EH (cell line): Measurements from ENCODE around the gene HCFC1.

Source experiments
- DNase-seq: peaks from one replicate; pipeline ENCODE4 v3.0.0-alpha.2; 2015; ENCODE audit warnings: low read depth

The HCFC1 gene

GRCh38 chrX:153924149-153924861 lies 47.3 kb downstream of the HCFC1 start:
- peak; percentile 64 for DNase-seq

GRCh38 chrX:153922932-153923857 lies 48.4 kb downstream of the HCFC1 start:
- DNase-seq = peak; percentile 68

DNA sequence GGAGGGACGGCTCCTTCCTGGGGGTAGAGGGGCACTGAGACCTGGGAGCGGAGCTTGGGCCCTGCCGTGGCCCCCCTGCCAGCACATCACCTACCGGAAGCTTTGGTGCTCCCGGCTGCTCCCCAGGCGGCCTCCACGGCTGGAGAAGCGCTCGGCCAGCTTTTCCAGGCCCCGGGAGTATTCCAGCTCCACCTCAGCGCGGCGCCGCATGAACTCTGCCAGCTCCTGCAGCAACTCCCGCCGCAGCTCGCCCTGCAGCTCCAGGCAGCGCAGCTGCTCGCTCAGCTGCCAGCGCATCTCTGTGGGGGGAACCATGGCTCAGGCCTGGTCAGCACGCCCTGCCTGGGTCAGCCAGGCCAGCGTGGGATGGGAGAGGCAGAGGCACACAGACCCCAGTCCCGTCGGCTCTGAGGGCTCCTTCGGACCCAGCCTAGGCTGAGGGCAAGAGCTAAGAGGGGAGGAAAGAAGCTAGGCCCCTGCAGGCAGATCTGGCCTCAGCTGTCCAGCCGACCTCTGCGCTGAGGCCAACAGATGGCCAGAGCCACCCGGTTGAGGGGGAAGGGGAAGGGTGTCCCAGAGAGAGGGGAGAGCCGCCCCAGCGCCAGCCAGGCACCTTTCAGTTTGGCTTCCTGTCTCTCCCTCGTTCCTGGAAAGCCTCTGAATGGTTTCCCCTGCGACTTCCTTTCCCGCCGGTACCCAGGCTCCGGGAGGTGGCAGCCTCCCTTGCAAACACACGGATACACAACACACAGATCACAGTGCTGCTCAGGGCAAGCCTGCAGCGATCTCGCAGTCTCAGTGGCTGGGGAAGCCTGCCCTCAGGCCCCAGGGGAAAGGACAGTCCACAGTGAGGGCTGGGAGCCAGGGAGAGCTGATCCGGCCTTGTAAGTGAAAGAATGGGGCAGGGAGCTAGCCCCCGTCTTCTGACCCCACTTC lies 49.8 kb downstream of the HCFC1 start:
- DNase-seq = no peak

DNA sequence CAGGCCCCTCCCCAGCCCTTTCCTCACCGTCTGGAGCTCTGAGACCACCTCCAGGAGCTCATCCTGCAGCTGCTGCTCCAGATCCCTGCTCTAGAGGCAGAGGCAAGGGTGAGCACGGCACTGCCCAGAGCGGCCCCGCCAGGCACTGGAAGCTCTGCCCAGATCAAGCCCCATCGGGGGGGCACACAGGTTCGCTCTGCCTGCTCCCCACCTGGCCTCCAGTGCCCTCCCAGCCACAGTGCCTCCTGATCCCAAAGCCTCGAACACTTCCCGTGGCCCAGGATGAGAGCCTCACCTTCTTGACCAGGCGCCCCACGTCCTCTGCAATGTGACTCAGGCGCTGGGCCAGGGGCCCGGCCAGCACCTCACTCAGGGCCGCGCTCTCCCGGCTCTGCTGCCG lies 50.5 kb downstream of the HCFC1 start:
- DNase-seq = no peak

GRCh38 chrX:153920546-153920945 lies 51.1 kb downstream of the HCFC1 start:
- no peak for DNase-seq

- DNase-seq = no peak
These were observed 52.3 kb downstream of the HCFC1 start for GRCh38 chrX:153919281-153919680.

GRCh38 chrX:153917869-153918268 lies 53.7 kb downstream of the HCFC1 start:
- DNase-seq = no peak

DNA sequence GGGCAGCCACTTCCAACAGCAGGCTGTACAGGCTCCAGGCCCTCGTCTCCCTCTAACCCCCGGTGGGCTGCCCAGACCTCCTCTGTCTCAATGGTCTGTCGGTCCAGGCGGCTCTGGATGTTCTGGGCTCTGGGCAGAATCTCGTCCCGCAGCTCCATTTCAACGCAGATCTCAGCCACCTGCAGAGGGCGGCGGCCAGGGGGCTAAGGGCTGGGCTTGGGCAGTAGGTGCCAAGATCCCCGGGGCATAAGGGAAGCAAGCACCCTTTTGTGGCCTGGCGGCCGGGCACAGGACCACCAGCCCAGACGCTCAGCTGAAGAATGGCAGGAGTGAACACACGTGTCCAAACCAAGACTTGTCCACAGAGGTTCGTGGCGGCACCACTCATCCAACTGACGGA lies 57.9 kb downstream of the HCFC1 start:
- no peak for DNase-seq

- no peak for DNase-seq
These were observed 58.4 kb downstream of the HCFC1 start for GRCh38 chrX:153913211-153913610.

GRCh38 chrX:153911798-153912197 lies 59.8 kb downstream of the HCFC1 start:
- no peak for DNase-seq

- DNase-seq = no peak
These were observed 61.2 kb downstream of the HCFC1 start for GRCh38 chrX:153910446-153910845.

- DNase-seq = no peak
These were observed 61.6 kb downstream of the HCFC1 start for GRCh38 chrX:153909980-153910360.

DNA sequence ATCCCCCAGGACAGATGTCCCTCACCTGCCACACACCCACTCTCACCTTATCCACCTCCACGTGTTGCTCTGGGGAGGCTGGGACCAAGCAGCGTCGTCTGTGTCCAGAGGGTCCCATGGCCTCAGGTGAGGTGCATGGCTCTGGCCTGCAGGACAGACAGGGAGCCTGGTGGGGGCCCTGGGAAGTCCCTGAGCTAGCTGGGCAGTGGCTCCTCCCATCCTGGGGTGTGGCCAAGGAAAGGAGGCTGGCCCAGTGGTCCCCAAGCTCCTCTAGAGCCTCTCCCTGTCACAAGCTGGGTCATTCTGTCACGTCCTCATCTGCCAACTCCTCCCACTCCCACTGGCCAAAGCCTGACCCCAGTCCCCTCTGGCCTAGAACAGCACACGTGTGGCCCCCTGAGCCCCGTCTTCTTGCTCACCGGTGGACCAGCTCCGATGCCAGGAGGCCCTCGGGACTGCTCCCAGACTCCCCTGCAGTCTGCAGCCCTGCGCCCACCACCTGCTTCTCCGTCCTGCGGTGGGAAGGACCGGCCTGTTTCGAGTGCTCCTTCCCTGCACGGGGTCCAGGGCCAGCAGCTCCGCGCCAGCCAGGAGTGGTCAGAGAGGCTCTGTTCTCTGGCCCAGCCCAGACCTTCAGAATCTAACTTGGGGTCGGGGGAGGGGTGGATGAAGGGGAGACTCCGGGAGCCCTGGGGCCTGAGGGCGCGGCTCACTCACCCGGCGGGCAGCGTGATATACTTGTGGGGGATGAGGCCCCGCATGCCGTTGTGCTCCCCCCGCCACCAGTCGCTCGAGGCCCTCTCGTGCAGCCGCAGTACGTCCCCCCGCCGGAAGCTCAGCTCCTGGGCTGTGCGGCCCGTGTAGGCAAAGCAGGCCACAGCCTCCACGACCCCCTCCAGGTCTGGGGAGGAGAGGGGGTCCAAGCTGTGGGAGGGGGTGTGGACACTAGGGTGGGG lies 62.3 kb downstream of the HCFC1 start:
- DNase-seq = peak; percentile 16

DNA sequence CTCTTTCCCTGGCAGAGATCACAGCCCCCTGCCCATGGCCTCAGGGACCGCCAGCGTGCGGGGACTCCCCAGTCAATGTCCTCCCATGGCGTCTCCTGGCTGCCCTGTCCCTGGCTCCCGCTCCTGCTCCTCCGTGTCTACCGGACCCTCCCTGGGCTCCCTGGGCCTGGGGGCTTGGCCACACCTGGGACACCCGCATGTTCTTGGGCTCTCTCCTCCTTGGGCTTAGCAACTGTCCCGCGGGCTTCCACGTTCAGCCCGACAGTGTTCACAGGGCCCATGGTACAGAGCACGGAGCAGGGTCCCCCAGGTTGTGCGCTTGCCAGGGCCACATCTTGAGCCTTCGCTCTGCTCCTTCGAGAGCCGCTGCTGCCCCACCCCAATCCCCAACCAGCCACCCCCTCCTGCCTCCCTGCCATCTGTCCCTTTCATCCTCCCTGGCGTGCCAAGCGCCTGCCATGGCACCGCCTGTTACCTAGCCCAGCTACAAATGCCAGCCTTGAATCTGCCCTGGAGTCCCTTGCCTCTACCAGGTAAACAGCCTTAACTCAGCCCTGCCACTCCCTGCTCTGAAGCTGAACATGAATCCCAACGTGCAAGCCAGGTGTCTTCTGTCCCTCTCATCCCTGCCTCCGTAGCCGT lies 63.3 kb downstream of the HCFC1 start:
- DNase-seq = no peak

GRCh38 chrX:153907456-153907855 lies 64.2 kb downstream of the HCFC1 start:
- no peak for DNase-seq

- DNase-seq = no peak
These were observed 65.3 kb downstream of the HCFC1 start for GRCh38 chrX:153906126-153906917.

DNA sequence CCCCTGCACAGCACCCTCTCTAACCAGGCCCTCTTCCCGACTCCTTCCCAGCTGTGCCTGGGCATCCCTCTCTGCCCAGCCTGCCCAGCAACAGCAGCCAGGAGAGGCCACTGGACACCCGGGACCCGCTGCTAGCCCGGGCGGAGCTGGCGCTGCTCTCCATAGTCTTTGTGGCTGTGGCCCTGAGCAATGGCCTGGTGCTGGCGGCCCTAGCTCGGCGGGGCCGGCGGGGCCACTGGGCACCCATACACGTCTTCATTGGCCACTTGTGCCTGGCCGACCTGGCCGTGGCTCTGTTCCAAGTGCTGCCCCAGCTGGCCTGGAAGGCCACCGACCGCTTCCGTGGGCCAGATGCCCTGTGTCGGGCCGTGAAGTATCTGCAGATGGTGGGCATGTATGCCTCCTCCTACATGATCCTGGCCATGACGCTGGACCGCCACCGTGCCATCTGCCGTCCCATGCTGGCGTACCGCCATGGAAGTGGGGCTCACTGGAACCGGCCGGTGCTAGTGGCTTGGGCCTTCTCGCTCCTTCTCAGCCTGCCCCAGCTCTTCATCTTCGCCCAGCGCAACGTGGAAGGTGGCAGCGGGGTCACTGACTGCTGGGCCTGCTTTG lies 66.0 kb downstream of the HCFC1 start:
- no peak for DNase-seq

GRCh38 chrX:153903991-153904957 lies 67.3 kb downstream of the HCFC1 start, which contains the start of gene AVPR2:
AVPR2 (plus strand) TSS chrX:153904673; CDS start chrX:153905146, 473 bp downstream.
- DNase-seq = no peak
